Astrocyte of the cerebellum (primary cell): ENCODE data around the gene SLC13A5.
"Not testable (repeated sequence)": the region's sequence is repeated elsewhere in the genome, so short reads cannot be mapped to it uniquely, and the experiment has no call there.

Experiments used
- DNase-seq: peaks from one replicate; pipeline ENCODE4 v3.0.0-alpha.2; 2011; ENCODE audit warnings: low read depth
- H3K4me3 ChIP-seq: 2 replicates; pipeline ENCODE4 v1.5.1; 2011; ENCODE audit warnings: mild to moderate bottlenecking, low read depth, low read length, moderate library complexity
- CTCF ChIP-seq: IDR thresholded peaks from 2 replicates; pipeline ENCODE4 v1.5.1; 2012; ENCODE audit warnings: low read length, low read depth, moderate library complexity, mild to moderate bottlenecking; ENCODE audit errors: missing control alignments
- in situ Hi-C: cut with HindIII; loops from 2 replicates; pipeline ENCODE4 v1.10.0; 2017; ENCODE audit warnings: low sequenced_read_pairs

The SLC13A5 gene

GRCh38 chr17:6657633-6658287, 55.4 kb downstream of the SLC13A5 start:
- in situ Hi-C loops, result no loop called here
- TF ChIP-seq CTCF, result no peak
- no peak for DNase-seq
- H3K4me3 ChIP-seq, result no peak overlapping the region

- DNase-seq, in situ Hi-C loops, H3K4me3 ChIP-seq: not testable (repeated sequence)
Observed at GRCh38 chr17:6656797-6657632, 56.2 kb downstream of the SLC13A5 start.

GRCh38 chr17:6655732-6656361, 57.3 kb downstream of the SLC13A5 start:
- DNase-seq, in situ Hi-C loops, H3K4me3 ChIP-seq: not testable (repeated sequence)

- TF ChIP-seq CTCF, result peak; percentile 30
- peak overlapping the region; percentile 20 for H3K4me3 ChIP-seq
- DNase-seq, result no peak
- in situ Hi-C loops, result no loop called here
Observed at GRCh38 chr17:6654841-6655731, 58.1 kb downstream of the SLC13A5 start.

GRCh38 chr17:6651919-6652452, 61.2 kb downstream of the SLC13A5 start:
- DNase-seq, result no peak
- TF ChIP-seq CTCF, result no peak
- in situ Hi-C loops, result no loop called here
- peak overlapping the region; percentile 86 for H3K4me3 ChIP-seq

- H3K4me3 ChIP-seq, result peak within 1 kb of the TSS; percentile 86
- in situ Hi-C loops, result no loop called here
- peak; percentile 65 for DNase-seq
- TF ChIP-seq CTCF, result no peak
Observed at GRCh38 chr17:6651354-6651918, 61.7 kb downstream of the SLC13A5 start, which contains the start of the genes C17orf100 and MED31. Gene C17orf100 (plus strand): TSS chr17:6651762. CDS start chr17:6651914, 152 bp downstream. Gene MED31 (minus strand): TSS chr17:6651605. CDS start chr17:6651528, 77 bp downstream.
